B cell (primary cell): ENCODE results near the gene MYOM1. TPM values are rescaled to one million over a fixed set of nuclear protein-coding genes. Genes with fewer than 3 reads are reported as not detected.

Source experiments
- ATAC-seq: fragments of 200-7000 bp; cut with Tn5 transposase; one replicate; pipeline ENCODE4 v1.10.0; 2021; ENCODE audit warnings: low read depth, mild to moderate bottlenecking, moderate number of reproducible peaks, moderate library complexity
- CTCF ChIA-PET: fragments of 350-600 bp; sonication (Branson Sonifier 250); formaldehyde crosslinking; loops from one replicate; lab custom pipeline; 2021; ENCODE audit warnings: antibody characterized with exemption, inconsistent platforms; lab: Charles Lee
- POLR2A ChIA-PET: fragments of 350-600 bp; sonication (Branson Sonifier 250); formaldehyde crosslinking; loops from one replicate; lab custom pipeline; 2021; ENCODE audit warnings: antibody characterized with exemption; lab: Charles Lee
- DNase-seq: peaks from one replicate; pipeline ENCODE4 v3.0.0; 2013
- H2AFZ ChIP-seq: 2 replicates; pipeline ENCODE4 v1.6.1; 2012; ENCODE audit warnings: mild to moderate bottlenecking, low read depth, low read length; ENCODE audit not compliant: insufficient read depth, poor library complexity, severe bottlenecking
- H3K27ac ChIP-seq, 2 donors: 1 replicate in 1 of 2; 2 replicates in 1 of 2; pipeline ENCODE4 v1.5.1; 2012 to 2013; ENCODE audit warnings: low read length in 2 of 2, mild to moderate bottlenecking in 2 of 2, moderate library complexity in 1 of 2
- H3K27me3 ChIP-seq, 4 experiments: fragments of 200-600 bp in 1 of 4; sonication (generic) in 1 of 4; replicated peaks in 1 of 4; 1 replicate in 2 of 4; 2 replicates in 2 of 4; pipeline versions ENCODE4 v1.6.1 to v1.7.0; 2013 to 2016; ENCODE audit warnings: low read length in 3 of 4, mild to moderate bottlenecking in 2 of 4, mixed read lengths in 1 of 4, moderate library complexity in 1 of 4; ENCODE audit not compliant: insufficient read depth in 4 of 4, control insufficient read depth in 3 of 4; ENCODE audit errors: control extremely low read depth in 1 of 4
- H3K36me3 ChIP-seq, 2 experiments: replicated peaks in 1 of 2; 1 replicate in 1 of 2; 2 replicates in 1 of 2; pipeline versions ENCODE4 v1.6.1 to v1.7.1; 2013; ENCODE audit warnings: low read length in 1 of 2; ENCODE audit not compliant: insufficient read depth in 2 of 2, control insufficient read depth in 1 of 2; ENCODE audit errors: control extremely low read depth in 1 of 2, extremely low read depth in 1 of 2
- H3K4me1 ChIP-seq, 2 donors: fragments of 200-600 bp in 1 of 2; sonication (generic) in 1 of 2; 1 replicate in 1 of 2; 2 replicates in 1 of 2; pipeline versions ENCODE4 v1.5.1 to v1.6.1; 2013 to 2017; ENCODE audit warnings: low read length in 2 of 2; ENCODE audit not compliant: control insufficient read depth in 2 of 2, insufficient read depth in 2 of 2
- H3K4me2 ChIP-seq: replicated peaks from 2 replicates; pipeline ENCODE3; 2012; ENCODE audit warnings: mild to moderate bottlenecking, low read depth, low read length; ENCODE audit not compliant: poor library complexity, severe bottlenecking
- H3K4me3 ChIP-seq, 5 experiments: fragments of 200-600 bp in 1 of 5; sonication (generic) in 1 of 5; 1 replicate in 3 of 5; 2 replicates in 2 of 5; pipeline versions ENCODE4 v1.5.1 to v1.7.0; 2011 to 2016; ENCODE audit warnings: low read length in 4 of 5, mild to moderate bottlenecking in 4 of 5, low read depth in 2 of 5, control low read depth in 1 of 5, moderate library complexity in 1 of 5; ENCODE audit not compliant: insufficient read depth in 1 of 5; ENCODE audit errors: control extremely low read depth in 1 of 5, extremely low read depth in 1 of 5
- H3K79me2 ChIP-seq: fragments of 200-600 bp; sonication (generic); one replicate; pipeline ENCODE4 v1.6.0; 2016; ENCODE audit warnings: low read length; ENCODE audit not compliant: control insufficient read depth, insufficient read depth
- H3K9ac ChIP-seq: fragments of 200-600 bp; sonication (generic); 2 replicates; pipeline ENCODE4 v1.6.1; 2017; ENCODE audit warnings: mild to moderate bottlenecking, low read length, moderate library complexity
- H3K9me3 ChIP-seq, 3 donors: one replicate each; pipeline versions ENCODE4 v1.6.1 to v1.7.1; 2013; ENCODE audit warnings: low read length in 2 of 3; ENCODE audit not compliant: control insufficient read depth in 2 of 3, insufficient read depth in 1 of 3; ENCODE audit errors: control extremely low read depth in 1 of 3
- H4K20me1 ChIP-seq: 2 replicates; pipeline ENCODE4 v1.6.0; 2012; ENCODE audit warnings: mild to moderate bottlenecking, low read length; ENCODE audit not compliant: insufficient read depth, control insufficient read depth, poor library complexity, severe bottlenecking
- H3K27ac Mint-ChIP-seq: one replicate; pipeline ENCODE4 v1.8.0; 2021; ENCODE audit warnings: mixed read lengths
- H3K27me3 Mint-ChIP-seq: one replicate; pipeline ENCODE4 v1.8.0; 2021; ENCODE audit warnings: mixed read lengths
- H3K4me1 Mint-ChIP-seq: one replicate; pipeline ENCODE4 v1.8.0; 2021; ENCODE audit warnings: mixed read lengths
- H3K4me3 Mint-ChIP-seq: one replicate; pipeline ENCODE4 v1.8.0; 2021; ENCODE audit warnings: mixed read lengths
- H3K9me3 Mint-ChIP-seq: one replicate; pipeline ENCODE4 v1.8.0; 2022; ENCODE audit warnings: mixed read lengths; ENCODE audit not compliant: insufficient read depth
- EZH2 ChIP-seq: IDR thresholded peaks from 2 replicates; pipeline ENCODE4 v1.6.1; 2012; ENCODE audit warnings: borderline replicate concordance, low read depth, mild to moderate bottlenecking, moderate library complexity, low read length; ENCODE audit not compliant: insufficient read depth, poor library complexity, severe bottlenecking
- WGBS: methylation state at CpG from one replicate; pipeline ENCODE4 v1.1.5; 2013; ENCODE audit warnings: missing lambda C conversion rate; ENCODE audit not compliant: insufficient coverage; 5-methylcytosine and 5-hydroxymethylcytosine counted together
- intact Hi-C: fragments of 100-400 bp; cut with micrococcal nuclease; formaldehyde crosslinking; loops from one replicate; pipeline ENCODE4 v1.10.0; 2022
- polyA plus RNA-seq: library from polyadenylated mRNA; depleted of rRNA; stranded (reverse); fragments of >200 nt; gene quantifications from 2 replicates; pipeline ENCODE4 v1.2.3, GENCODE V29; 2012
- total RNA-seq, 2 donors: library from RNA; stranded (reverse); fragments of 120-200 nt in 1 of 2; gene quantifications; 1 replicate in 1 of 2; 2 replicates in 1 of 2; pipeline versions ENCODE4 v1.2.3 to v1.2.4, GENCODE V29; 2013 to 2022
- TF ChIP-seq, protein P1 (sequence below): fragments of 200-600 bp; IDR thresholded peaks from one replicate; pipeline ENCODE4 v1.8.0; 2022; ENCODE audit warnings: antibody characterized with exemption, mild to moderate bottlenecking

MYOM1 gene
- total and polyA plus RNA-seq, 2 donors (not counting 1 experiment from before 2014, with no cell fraction given) = 1.5 to 12.8 TPM

GRCh38 chr18:3086871-3087270, 132.9 kb downstream of the MYOM1 start:
- TF ChIP-seq, protein P1, sequence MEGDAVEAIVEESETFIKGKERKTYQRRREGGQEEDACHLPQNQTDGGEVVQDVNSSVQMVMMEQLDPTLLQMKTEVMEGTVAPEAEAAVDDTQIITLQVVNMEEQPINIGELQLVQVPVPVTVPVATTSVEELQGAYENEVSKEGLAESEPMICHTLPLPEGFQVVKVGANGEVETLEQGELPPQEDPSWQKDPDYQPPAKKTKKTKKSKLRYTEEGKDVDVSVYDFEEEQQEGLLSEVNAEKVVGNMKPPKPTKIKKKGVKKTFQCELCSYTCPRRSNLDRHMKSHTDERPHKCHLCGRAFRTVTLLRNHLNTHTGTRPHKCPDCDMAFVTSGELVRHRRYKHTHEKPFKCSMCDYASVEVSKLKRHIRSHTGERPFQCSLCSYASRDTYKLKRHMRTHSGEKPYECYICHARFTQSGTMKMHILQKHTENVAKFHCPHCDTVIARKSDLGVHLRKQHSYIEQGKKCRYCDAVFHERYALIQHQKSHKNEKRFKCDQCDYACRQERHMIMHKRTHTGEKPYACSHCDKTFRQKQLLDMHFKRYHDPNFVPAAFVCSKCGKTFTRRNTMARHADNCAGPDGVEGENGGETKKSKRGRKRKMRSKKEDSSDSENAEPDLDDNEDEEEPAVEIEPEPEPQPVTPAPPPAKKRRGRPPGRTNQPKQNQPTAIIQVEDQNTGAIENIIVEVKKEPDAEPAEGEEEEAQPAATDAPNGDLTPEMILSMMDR = no peak
- TF ChIP-seq EZH2 = no peak
- Mint-ChIP-seq H3K27ac (no peak overlapping the region), H3K4me3 (no peak overlapping the region), H3K27me3 (no peaks in the 10 kb centered on the region), H3K4me1 (no peaks in the 10 kb centered on the region), H3K9me3 (no peaks in the 10 kb centered on the region)
- intact Hi-C loops = no loop called here
- ATAC-seq = no peak
- Histone ChIP-seq H4K20me1 (no peaks in the 10 kb centered on the region), H3K27ac (no peak overlapping the region), H3K4me1 (no peaks in the 10 kb centered on the region), H3K79me2 (no peaks in the 10 kb centered on the region), H3K36me3 (no peaks in the 10 kb centered on the region), H3K4me3 (no peak overlapping the region), H3K27me3 (no peaks in the 10 kb centered on the region), H3K4me2 (no peak overlapping the region), H2AFZ (no peak overlapping the region), H3K9me3 (no peaks in the 10 kb centered on the region), H3K9ac (no peak overlapping the region)
- CTCF ChIA-PET = interaction anchor here (1.2 kb wide), 1 partner anchor 65 kb away, joined by 3 read pairs; no protein-coding TSS in a partner anchor
- no peak for DNase-seq
- WGBS = 73% methylated on average over 3 of the region's 4 CpGs
- POLR2A ChIA-PET = interaction anchor here (0.7 kb wide), 2 partner anchors 70 to 197 kb away, joined by 3 read pairs; no protein-coding TSS in a partner anchor

- POLR2A ChIA-PET = interaction anchor here (0.7 kb wide), 1 partner anchor 104 kb away, joined by 3 read pairs; no protein-coding TSS in a partner anchor
- intact Hi-C loops = no loop called here
Observed at GRCh38 chr18:3085612-3086011, 134.2 kb downstream of the MYOM1 start.

More at GRCh38 chr18:3085612-3086011, 134.2 kb downstream of the MYOM1 start:
- H3K9me3 Mint-ChIP-seq = no peaks in the 10 kb centered on the region
- H3K4me3 Mint-ChIP-seq = no peak overlapping the region
- Histone ChIP-seq H3K36me3 (no peaks in the 10 kb centered on the region), H2AFZ (no peak overlapping the region), H3K9ac (no peak overlapping the region), H3K27me3 (no peaks in the 10 kb centered on the region), H3K79me2 (no peaks in the 10 kb centered on the region), H3K9me3 (no peaks in the 10 kb centered on the region), H3K27ac (no peak overlapping the region), H3K4me1 (no peaks in the 10 kb centered on the region), H4K20me1 (no peaks in the 10 kb centered on the region), H3K4me3 (no peak overlapping the region), H3K4me2 (no peak overlapping the region)
- no peaks in the 10 kb centered on the region for H3K4me1 Mint-ChIP-seq
- no peak overlapping the region for H3K27ac Mint-ChIP-seq
- TF ChIP-seq, protein P1 = no peak
- no peak for TF ChIP-seq EZH2
- CTCF ChIA-PET = interaction anchor here (1.1 kb wide), 1 partner anchor 160 kb away, joined by 3 read pairs; no protein-coding TSS in a partner anchor
- H3K27me3 Mint-ChIP-seq = no peaks in the 10 kb centered on the region
- ATAC-seq = no peak
- no peak for DNase-seq
- no CpG with 5 or more reads among the region's 1 CpG for WGBS
